Left lobe of liver (tissue), 2 donors: Measurements from ENCODE around the gene EMID1. TPM values are rescaled to one million over a fixed set of nuclear protein-coding genes. Genes with fewer than 3 reads are reported as not detected.
"Not testable (repeated sequence)": the region's sequence is repeated elsewhere in the genome, so short reads cannot be mapped to it uniquely, and the experiment has no call there.

Experiments used
- ATAC-seq: fragments of 200-7000 bp; cut with Tn5 transposase; one replicate; pipeline ENCODE4 v1.9.1; 2020; ENCODE audit warnings: mild to moderate bottlenecking, moderate library complexity
- DNase-seq: peaks from one replicate; pipeline ENCODE4 v3.0.0-alpha.2; 2020; ENCODE audit warnings: low spot score
- total RNA-seq: library from RNA; stranded (reverse); gene quantifications from one replicate; pipeline ENCODE4 v1.2.1, GENCODE V29; 2021
- donor health status: DM: no; HTN: no; CAD: no; lungs with moderate emphysema.
- donor health status: DM: no; HTN: yes; CAD: no.

The EMID1 gene
- total RNA-seq, 1 donor from 2014 or later = 1.3 TPM

DNA sequence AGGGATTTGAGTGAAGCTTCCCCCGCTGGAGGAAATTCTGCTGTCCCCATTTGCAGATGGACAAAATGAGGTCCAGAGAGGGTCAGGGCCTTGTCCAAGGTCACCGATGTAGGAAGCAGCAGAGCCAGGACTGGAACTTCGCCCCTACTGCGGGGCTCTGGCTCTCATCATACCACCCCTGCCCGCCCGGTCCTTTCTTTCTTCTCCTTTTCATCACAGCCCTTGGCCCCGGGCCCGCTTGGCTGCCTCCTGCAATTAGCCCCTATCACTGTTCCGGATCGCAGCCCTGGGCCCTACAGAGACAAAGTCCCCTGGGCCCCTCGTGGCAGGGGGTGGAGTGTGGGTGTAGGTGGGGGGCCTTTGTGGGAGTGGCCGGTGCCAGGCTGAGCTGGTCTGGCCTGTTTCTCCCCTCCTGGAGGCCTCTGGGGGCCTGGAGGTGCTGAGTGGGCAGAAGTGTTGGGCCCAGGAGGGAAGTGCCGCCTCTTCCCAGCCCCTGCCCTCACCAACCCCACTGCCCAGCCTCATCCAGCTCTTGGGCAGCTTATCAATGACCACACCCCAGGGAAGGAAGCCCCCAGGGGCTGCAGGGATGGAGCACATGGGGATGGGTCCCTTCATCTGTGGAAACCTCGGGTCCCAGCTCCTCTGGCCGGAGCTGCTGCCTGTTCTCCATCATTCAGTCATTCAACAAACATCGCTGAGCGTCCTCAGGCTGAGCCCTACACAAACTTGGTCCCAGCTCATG is 3.4 kb downstream of the EMID1 start:
- no peak for ATAC-seq
- no peak for DNase-seq

GRCh38 chr22:29209624-29209929 is 3.9 kb downstream of the EMID1 start:
- ATAC-seq = no peak
- DNase-seq = no peak

DNA sequence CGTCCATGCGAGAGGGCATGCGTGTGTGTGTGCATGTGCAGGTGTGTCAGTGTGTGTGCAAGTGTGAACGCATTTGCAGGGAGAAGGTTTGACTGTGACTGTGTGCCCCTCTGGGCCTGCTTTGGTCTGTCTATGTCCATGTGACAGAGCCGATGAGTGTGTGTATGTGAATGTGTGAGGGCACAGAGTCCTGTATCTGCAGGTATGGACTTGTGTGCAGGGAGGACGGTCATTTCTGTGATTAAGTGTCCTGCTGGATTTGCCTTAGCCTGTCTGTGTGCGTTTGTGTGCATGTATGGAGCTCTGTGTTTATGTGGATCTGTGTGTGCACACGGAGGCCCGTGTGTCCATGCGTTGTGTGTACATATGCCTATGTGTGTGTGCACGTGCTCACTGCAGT is 5.4 kb downstream of the EMID1 start:
- ATAC-seq (no peak), DNase-seq (no peak)

- no peak for DNase-seq
- ATAC-seq = no peak
Observed at GRCh38 chr22:29211466-29211865, 5.8 kb downstream of the EMID1 start.

DNA sequence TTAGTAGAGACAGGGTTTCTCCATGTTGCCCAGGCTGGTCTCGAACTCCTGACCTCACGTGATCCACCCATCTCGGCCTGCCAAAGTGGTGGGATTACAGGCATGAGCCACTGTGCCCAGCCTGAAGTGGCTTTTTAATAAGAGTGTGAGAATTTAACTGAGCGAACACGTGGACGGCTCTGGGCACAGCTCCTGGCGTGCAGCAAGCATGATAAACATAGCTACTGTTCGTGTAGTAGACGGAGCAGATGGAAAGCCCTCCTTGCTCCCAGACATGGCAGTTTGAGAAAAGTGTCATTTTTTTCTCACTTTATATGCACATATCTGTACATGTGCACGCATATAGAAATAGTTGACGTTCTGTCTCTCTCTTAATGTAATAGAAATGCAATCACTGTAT is 7.0 kb downstream of the EMID1 start:
- no peak for ATAC-seq
- no peak for DNase-seq

DNA sequence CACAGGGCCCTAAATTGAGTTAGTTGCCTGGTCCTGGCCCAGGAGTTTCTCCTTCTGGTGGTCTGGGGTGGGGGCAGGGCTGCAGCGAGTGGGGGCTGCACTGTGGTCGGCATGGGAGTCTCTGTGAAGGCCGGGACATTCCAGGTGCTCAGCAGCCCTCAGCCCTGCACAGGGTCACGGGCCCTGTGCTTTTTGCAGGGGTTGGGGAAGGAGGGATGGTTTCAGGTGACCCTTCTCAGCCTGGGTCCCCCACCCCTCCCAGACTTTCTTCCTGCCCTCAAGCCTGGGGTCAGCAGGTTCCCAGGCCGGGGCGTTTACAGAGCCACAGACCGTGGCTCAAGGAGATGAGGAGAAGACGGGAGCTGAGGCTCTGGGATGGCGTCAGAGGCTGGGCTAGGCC is 7.8 kb downstream of the EMID1 start:
- DNase-seq = no peak
- no peak for ATAC-seq

GRCh38 chr22:29214232-29214631 is 8.5 kb downstream of the EMID1 start:
- ATAC-seq = no peak
- DNase-seq = no peak

DNA sequence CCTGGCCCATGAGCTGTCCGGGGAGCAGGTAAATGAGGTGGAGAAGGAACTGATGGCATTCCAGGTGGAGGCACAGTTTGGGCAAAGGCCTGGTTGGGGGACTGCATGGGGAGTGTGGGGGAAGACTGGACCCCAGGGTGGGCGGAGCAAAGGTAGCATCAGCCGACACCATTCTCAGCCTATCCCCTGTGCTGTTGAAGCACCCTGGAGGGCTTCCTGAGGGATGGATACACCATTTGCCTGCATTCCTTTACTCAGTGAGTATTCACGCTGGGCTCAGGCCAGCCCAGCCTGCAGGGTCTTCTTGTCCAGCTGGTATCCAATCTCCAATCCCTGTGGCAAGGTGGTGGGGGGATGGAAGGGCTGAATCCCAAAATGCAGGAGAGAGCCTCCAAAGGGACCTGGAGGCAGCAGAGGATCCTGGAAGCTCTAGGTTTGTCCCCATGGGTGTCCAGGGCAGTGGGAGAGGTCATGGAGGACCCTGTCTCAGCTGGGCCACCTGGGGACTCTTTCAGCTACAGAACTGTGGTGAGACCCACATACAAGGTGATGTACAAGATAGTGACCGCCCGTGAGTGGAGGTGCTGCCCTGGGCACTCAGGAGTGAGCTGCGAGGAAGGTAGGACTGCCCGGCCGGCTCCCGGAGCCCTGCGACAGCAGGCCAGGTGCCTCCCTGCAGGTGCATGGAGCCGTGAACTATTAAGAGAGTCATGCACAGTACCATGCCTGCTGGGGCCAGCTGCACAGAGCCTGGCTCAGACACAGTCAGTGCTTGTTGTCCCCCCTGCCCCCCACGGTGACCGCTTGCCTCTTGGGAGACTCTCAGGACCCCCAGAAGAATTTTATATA is 9.5 kb downstream of the EMID1 start:
- ATAC-seq (no peak), DNase-seq (no peak)

GRCh38 chr22:29216011-29216872 is 10.5 kb downstream of the EMID1 start:
- DNase-seq (no peak), ATAC-seq (no peak)

DNA sequence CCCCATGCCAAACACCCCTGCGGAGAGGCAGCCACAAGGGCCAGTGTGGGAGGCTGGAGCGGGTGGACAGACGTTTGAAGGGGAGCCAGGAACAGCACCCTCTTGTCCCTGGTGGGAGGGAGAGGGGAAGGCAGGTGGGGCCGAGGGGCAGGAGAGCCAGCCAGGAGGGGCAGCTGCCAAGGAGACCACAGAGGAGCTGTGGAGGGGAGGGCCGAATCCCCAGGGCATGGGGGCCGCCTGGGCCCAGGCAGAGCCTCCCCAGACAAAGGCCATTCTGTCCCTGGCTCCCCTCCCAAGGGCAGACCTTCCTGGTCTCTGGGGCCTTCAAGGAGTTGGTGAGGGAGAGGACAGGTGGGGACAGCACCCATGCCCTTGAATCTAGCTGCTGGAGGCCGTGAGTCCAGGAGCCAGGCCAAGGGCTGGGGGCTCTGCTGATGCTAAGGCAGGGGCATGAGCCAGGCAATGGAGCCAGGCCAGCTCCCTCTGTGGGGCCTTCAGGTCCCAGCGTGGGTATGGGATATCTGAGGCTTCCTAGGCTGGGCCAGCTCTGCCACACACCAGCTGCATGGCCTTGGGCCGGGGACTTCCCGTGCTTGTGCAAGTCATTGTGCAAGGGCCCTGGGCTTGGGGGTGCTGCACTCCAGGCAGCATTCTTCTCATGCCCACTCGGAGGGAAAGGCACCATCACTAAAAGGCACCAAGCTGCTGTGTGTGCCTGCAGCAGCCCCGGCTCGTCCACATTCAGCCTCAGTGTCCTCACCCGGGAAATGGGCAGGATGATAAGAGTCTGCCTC is 11.4 kb downstream of the EMID1 start:
- DNase-seq (peak; percentile 66), ATAC-seq (peak; percentile 78)

DNA sequence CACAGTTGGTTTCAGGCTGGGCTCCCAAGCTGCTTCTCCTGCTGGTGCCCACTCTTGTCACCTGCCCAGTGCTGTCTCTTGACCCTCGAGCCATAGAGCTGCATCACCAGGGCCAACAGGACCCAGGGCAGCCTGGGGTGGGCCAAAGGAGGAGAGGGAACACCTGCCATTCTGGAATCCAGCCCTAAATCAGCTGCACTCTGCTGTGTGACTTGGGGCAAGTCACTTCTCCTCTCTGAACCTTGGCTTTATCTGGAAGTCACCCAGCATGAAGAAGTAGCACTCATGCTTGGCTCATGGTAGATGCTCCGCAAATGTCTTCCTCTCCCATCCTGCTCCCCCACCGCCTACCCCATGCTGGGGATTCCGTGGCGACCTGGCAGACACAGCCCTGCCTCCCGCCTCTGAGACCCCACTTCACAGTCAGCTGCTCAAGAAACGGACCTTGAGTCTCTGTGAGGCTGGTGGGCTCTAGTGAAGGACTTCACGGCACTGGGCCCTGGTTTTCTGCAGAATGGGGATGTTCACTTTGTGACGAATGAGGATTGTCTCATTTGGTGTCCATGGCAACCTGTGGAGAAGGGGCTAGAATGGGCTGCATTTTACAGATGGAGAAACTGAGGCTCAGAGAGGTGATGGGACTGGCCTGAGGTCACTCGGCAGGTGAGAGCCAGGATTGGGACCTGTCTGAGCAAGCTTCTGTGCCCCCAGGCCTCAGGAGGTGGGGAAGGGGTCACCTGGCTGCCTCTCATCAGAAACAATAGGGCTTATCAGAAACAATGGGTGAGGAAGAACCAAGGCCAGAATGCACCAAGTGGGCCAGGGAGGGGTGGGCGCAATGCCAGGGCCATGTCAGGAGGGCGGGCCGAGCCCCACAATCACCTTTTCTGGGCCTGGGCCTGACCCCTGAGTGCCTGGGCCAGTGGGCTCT is 12.4 kb downstream of the EMID1 start:
- ATAC-seq = no peak
- DNase-seq = no peak

DNA sequence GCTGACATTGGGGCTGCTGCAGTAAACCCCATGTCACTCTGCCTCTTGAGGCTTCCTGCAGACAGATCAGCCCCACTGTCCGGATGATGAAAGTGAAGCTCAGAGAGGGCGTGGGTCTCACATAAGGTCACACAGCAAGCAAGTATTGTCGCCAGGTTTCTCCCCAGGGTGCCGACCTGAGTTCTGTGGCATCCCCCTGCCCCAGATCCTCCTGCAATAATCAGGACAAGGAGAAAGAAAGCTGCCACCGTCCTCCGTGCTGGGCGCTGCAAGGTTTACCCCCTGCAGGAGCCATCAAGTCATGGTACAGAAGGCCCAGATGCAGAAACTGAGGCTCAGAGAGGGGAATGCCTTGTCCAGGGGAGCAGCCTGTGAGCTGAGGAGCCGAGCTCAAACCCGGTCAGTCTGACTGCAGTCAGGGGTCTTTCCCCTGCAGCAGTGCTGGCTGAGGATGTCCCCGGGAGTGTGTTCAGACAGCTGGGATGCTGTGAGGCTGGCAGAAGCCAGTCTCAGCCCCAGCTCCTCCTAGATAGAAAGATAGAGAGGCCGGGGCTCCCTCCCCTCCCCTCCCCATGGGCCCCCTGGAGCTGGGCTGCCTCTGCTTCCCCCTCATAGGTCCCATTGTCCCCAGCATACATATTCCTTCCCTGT is 13.2 kb downstream of the EMID1 start:
- no peak for ATAC-seq

DNA sequence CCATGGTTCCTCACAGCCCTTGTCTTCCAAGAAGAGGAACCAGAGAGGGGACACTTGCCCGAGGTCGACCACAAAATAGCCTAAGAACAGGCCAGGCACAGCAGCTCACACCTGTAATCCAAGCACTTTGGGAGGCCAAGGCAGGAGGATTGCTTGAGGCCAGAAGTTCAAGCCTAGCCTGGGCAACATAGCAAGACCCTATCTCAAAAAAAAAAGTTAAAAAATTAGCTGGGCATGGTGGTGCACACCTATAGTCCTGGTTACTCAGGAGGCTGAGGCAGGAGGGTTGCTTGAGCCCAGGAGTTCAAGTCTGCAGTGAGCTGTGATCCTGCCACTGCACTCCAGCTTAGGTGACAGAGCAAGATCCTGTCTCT is 13.7 kb downstream of the EMID1 start:
- ATAC-seq, DNase-seq: not testable (repeated sequence)

More for the DNA sequence above, 13.2 kb downstream of the EMID1 start:
- no peak for DNase-seq

DNA sequence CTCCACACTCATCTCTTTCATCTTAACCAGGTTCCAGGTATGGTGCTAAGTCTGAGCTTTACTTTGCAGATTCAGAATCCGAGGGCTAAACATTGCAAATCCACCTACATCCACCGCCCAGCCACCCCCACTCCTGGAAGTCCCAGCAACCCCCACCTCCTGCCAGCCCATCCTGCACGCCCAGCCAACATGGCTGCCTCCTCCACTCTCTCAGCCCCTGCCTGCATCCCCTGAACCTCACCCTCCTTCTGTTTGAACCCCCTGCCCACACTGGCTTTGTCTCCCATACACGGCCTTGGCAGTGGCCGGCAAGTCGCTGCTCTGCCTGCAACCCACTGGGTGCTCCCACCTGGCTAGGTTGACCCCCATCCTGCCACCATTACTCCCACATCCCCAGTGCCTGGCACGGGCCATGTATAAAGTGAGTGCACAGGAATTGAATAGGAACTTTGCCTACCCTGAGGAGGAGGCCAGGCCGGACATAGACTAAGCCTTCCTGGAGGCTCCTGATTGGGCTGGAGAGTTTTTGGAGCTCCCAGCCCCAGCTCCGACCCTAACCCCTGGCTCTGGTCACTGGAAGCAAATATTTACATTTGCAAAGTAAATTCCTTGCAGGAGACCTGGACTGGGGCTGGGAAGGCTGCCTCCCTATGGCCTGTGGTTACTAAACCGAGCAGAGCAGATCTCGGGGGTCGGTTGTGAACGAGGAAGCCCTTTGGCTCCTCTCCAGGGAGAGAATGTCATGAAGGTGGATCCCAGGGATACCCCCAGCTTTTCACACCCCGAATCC is 14.4 kb downstream of the EMID1 start:
- ATAC-seq (peak; percentile 62), DNase-seq (no peak)

GRCh38 chr22:29224121-29224858 is 18.6 kb downstream of the EMID1 start:
- DNase-seq (no peak), ATAC-seq (no peak)

DNA sequence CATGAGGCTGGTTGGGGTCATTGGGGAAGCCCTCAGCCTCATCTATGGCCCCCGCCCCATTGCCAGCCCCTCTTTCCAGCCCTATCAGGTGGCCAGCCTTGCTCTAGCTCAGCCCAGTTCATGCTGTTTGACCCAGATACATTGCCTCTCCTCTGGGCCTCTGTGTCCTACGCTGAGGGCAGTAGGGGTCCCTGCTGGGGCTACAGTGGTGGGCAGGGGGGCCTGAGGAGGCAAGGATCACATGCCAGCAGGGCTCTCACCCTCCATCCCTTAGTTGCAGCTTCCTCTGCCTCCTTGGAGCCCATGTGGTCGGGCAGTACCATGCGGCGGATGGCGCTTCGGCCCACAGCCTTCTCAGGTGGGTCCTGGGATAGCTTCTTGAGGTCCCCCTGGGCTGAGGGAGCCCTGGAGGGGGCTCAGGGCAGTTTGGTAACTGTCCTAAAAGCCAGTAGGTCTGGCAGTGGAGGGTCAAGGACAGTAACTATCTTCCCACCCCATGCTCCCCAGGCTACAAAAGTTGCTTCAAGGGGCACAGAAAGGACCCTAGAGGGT is 19.2 kb downstream of the EMID1 start:
- no peak for ATAC-seq
- DNase-seq = no peak

DNA sequence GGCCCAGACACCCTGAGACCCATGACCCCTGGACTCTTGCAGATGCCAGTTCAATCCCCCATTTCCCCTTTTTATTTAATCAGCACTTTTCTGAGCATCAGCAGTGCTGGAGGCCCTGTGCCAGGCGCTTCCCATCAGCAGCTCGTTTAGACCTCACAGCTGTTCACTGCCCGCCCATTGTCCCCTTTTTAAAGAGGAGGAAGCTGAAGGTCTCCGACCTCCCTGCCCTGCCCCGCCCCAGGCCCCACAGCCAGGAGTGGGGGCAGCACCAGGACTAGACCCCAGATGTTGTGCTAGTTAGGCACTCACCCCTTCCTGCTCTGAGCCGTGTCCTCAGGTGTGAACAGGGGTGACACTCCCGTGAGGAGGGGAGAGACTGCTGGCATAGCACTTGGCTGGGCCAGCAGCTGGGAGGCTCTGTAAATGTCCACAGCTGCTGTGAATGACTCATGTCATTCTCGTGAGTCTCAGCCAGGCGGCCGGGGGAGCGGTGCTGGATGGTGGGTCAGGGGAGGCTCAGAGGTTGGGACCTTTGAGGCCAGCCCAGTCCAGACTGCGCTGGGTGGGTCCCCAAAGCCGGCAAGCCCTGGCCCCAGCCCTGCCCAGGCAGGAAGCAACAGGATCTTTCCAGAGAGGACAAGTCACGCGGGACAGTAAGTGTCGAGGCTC is 19.9 kb downstream of the EMID1 start:
- DNase-seq = no peak
- ATAC-seq = peak; percentile 62
